Stimulated activated CD4-positive, alpha-beta T cell treated with anti-CD3 and anti-CD28 coated beads, TNF-alpha, amount 100 ng/mL, for 48 hours (primary cell): ENCODE data around the gene MMP24.
"Not testable (repeated sequence)": the region's sequence is repeated elsewhere in the genome, so short reads cannot be mapped to it uniquely, and the experiment has no call there.

Experiments
- DNase-seq, 3 donors: peaks; one replicate each; pipeline ENCODE4 v3.0.0-alpha.2; 2020; ENCODE audit warnings: low read depth in 3 of 3

The MMP24 gene

GRCh38 chr20:35311409-35311808 lies 84.9 kb downstream of the MMP24 start:
- peak; percentile 33 to 69 (median 63) for DNase-seq

GRCh38 chr20:35311822-35312221 lies 85.3 kb downstream of the MMP24 start:
- DNase-seq: no peak

- DNase-seq: no peak
Observed at GRCh38 chr20:35312318-35312717, 85.8 kb downstream of the MMP24 start.

- DNase-seq: no peak
Observed at GRCh38 chr20:35314816-35315631, 88.5 kb downstream of the MMP24 start.

GRCh38 chr20:35315632-35316020 lies 89.1 kb downstream of the MMP24 start:
- not testable (repeated sequence) for DNase-seq

GRCh38 chr20:35316086-35316485 lies 89.6 kb downstream of the MMP24 start:
- no peak for DNase-seq

GRCh38 chr20:35317416-35318210 lies 91.1 kb downstream of the MMP24 start:
- no peak for DNase-seq

- no peak for DNase-seq
Observed at GRCh38 chr20:35318502-35319157, 92.1 kb downstream of the MMP24 start.

GRCh38 chr20:35319192-35319870 lies 92.8 kb downstream of the MMP24 start:
- DNase-seq: no peak

GRCh38 chr20:35319871-35320197 lies 93.3 kb downstream of the MMP24 start:
- DNase-seq: no peak

GRCh38 chr20:35320396-35321126 lies 94.1 kb downstream of the MMP24 start:
- no peak for DNase-seq

- no peak for DNase-seq
Observed at GRCh38 chr20:35325401-35325800, 98.9 kb downstream of the MMP24 start.

GRCh38 chr20:35326021-35326739 lies 99.7 kb downstream of the MMP24 start:
- DNase-seq: no peak
